PC-3 (cell line): ENCODE data around the gene GADL1. TPM values are rescaled to one million over a fixed set of nuclear protein-coding genes. Genes with fewer than 3 reads are reported as not detected.

Source experiments
- ATAC-seq: fragments of 200-7000 bp; cut with Tn5 transposase; 2 replicates; pipeline ENCODE4 v1.9.1; 2020; ENCODE audit warnings: mild to moderate bottlenecking, moderate library complexity
- BruUV-seq: library from RNA; stranded (reverse); fragments of 400-500 nt; replicated peaks from 2 replicates; lab custom pipeline; 2021; lab: Mats Ljungman, UMichigan
- CTCF ChIA-PET: fragments of 300-600 bp; sonication (Branson Sonifier 250); formaldehyde crosslinking; loops from one replicate; lab custom pipeline; 2022; ENCODE audit warnings: antibody characterized with exemption; lab: Charles Lee
- POLR2A ChIA-PET: fragments of 300-600 bp; sonication (Branson Sonifier 250); formaldehyde crosslinking; loops from one replicate; lab custom pipeline; 2022; ENCODE audit warnings: antibody characterized with exemption; ENCODE audit not compliant: unreplicated experiment; lab: Charles Lee
- DNase-seq: peaks from one replicate; pipeline ENCODE4 v3.0.0-alpha.2; 2015
- H2AFZ ChIP-seq: fragments of 300-600 bp; sonication (generic); 2 replicates; pipeline ENCODE4 v1.6.0; 2016; ENCODE audit warnings: antibody characterized with exemption, low read length
- H3F3A ChIP-seq: fragments of 300-600 bp; sonication (generic); one replicate; pipeline ENCODE4 v1.6.0; 2017; ENCODE audit warnings: antibody characterized with exemption, low read length, control low read depth, mild to moderate bottlenecking; ENCODE audit not compliant: unreplicated experiment
- H3K27ac ChIP-seq: fragments of 300-600 bp; sonication (generic); 2 replicates; pipeline ENCODE4 v1.5.1; 2016; ENCODE audit warnings: mild to moderate bottlenecking, low read length
- H3K27me3 ChIP-seq: fragments of 300-600 bp; sonication (generic); 2 replicates; pipeline ENCODE4 v1.6.1; 2016; ENCODE audit warnings: low read length, mixed read lengths
- H3K36me3 ChIP-seq: fragments of 300-600 bp; sonication (generic); 2 replicates; pipeline ENCODE4 v1.6.1; 2016; ENCODE audit warnings: low read depth, mixed run types, low read length, mixed read lengths
- H3K4me1 ChIP-seq: fragments of 300-600 bp; sonication (generic); 2 replicates; pipeline ENCODE4 v1.5.1; 2016; ENCODE audit warnings: low read length; ENCODE audit not compliant: insufficient read depth
- H3K4me2 ChIP-seq: fragments of 300-600 bp; sonication (generic); 2 replicates; pipeline ENCODE4 v1.6.0; 2016; ENCODE audit warnings: low read length
- H3K4me3 ChIP-seq: fragments of 300-600 bp; sonication (generic); 2 replicates; pipeline ENCODE4 v1.5.1; 2016; ENCODE audit warnings: mild to moderate bottlenecking, low read length, mixed read lengths
- H3K79me2 ChIP-seq: fragments of 300-600 bp; sonication (generic); 2 replicates; pipeline ENCODE4 v1.6.1; 2017; ENCODE audit warnings: low read length, mixed read lengths
- H3K9ac ChIP-seq: fragments of 300-600 bp; sonication (generic); 2 replicates; pipeline ENCODE4 v1.6.0; 2016; ENCODE audit warnings: mild to moderate bottlenecking, low read length
- H3K9me2 ChIP-seq: fragments of 300-600 bp; sonication (generic); replicated peaks from 2 replicates; pipeline ENCODE4 v1.6.1; 2016; ENCODE audit warnings: mixed run types, low read length, mixed read lengths
- H3K9me3 ChIP-seq: fragments of 300-600 bp; sonication (generic); 2 replicates; pipeline ENCODE4 v1.6.1; 2016; ENCODE audit warnings: low read length, mixed read lengths
- H4K20me1 ChIP-seq: fragments of 300-600 bp; sonication (generic); 2 replicates; pipeline ENCODE4 v1.6.1; 2016; ENCODE audit warnings: low read length, mixed read lengths
- CTCF ChIP-seq: fragments of 300-600 bp; sonication (generic); conservative IDR thresholded peaks from 2 replicates; pipeline ENCODE4 v1.5.1; 2017; ENCODE audit warnings: antibody characterized with exemption, low read depth, mild to moderate bottlenecking, low read length
- EZH2 ChIP-seq: fragments of 300-600 bp; sonication (generic); IDR thresholded peaks from one replicate; pipeline ENCODE4 v1.6.1; 2017; ENCODE audit warnings: antibody characterized with exemption, mild to moderate bottlenecking, low read length; ENCODE audit not compliant: unreplicated experiment
- EZH2phosphoT487 ChIP-seq: fragments of 300-600 bp; sonication (generic); IDR thresholded peaks from 2 replicates; pipeline ENCODE4 v1.6.1; 2018; ENCODE audit warnings: mild to moderate bottlenecking, antibody characterized with exemption, low read length, borderline replicate concordance
- intact Hi-C: fragments of 100-400 bp; cut with micrococcal nuclease; formaldehyde crosslinking; loops from 2 replicates; pipeline ENCODE4 v1.9.0; 2023
- total RNA-seq: library from RNA; depleted of rRNA; stranded (reverse); fragments of >200 nt; gene quantifications from 2 replicates; pipeline ENCODE4 v1.2.3, GENCODE V29; 2014

GADL1 gene
- total RNA-seq, 1 experiment from 2014 or later: not detected

DNA sequence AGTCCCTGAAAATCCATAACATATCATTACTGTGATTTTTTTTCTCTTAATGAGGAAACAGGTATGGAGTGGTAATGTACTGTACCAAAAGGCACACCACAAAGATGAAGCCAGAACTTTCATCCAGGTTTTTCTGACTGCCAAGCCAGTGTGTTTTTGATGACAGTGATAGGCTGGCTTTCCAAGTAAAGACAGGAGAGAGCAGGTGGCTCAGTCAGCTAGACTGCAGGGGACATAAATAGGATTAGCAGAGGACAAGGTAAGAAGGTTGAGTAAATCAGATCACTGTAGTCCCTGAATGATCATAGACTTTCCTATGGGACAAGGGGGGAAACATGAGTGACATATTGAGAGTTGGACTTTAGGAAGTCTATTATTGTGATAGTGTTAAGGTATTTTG, 127.9 kb downstream of the GADL1 start:
- ChIA-PET POLR2A (no interaction called here), CTCF (interaction anchor here (0.6 kb wide), 1 partner anchor 975 kb away, joined by 3 read pairs; no protein-coding TSS in a partner anchor)
- Histone ChIP-seq H3K27ac (no peak overlapping the region), H2AFZ (no peak overlapping the region), H3K4me2 (no peak overlapping the region), H3K4me3 (no peak overlapping the region), H3K27me3 (no peaks in the 10 kb centered on the region), H3K36me3 (no peaks in the 10 kb centered on the region), H3K9ac (no peak overlapping the region), H3F3A (no peaks in the 10 kb centered on the region), H4K20me1 (no peaks in the 10 kb centered on the region), H3K4me1 (peaks cover 27% of the 10 kb centered on the region), H3K9me2 (no peaks in the 10 kb centered on the region), H3K9me3 (no peaks in the 10 kb centered on the region), H3K79me2 (no peaks in the 10 kb centered on the region)
- no TSS peak for BruUV-seq
- no peak for DNase-seq
- intact Hi-C loops: no loop called here
- no peak for TF ChIP-seq EZH2
- TF ChIP-seq CTCF: no peak
- TF ChIP-seq EZH2phosphoT487: no peak
- no peak for ATAC-seq

GRCh38 chr3:30764891-30765290, 129.6 kb downstream of the GADL1 start:
- Histone ChIP-seq H3K9me2 (no peaks in the 10 kb centered on the region), H3F3A (no peaks in the 10 kb centered on the region), H4K20me1 (no peaks in the 10 kb centered on the region), H3K79me2 (no peaks in the 10 kb centered on the region), H3K9me3 (no peaks in the 10 kb centered on the region), H3K36me3 (no peaks in the 10 kb centered on the region), H3K4me3 (no peak overlapping the region), H3K4me1 (peaks cover 14% of the 10 kb centered on the region), H3K27me3 (no peaks in the 10 kb centered on the region), H2AFZ (no peak overlapping the region), H3K4me2 (no peak overlapping the region), H3K9ac (no peak overlapping the region), H3K27ac (no peak overlapping the region)
- BruUV-seq: no TSS peak
- ATAC-seq (no peak), DNase-seq (no peak)
- TF ChIP-seq EZH2 (no peak), CTCF (no peak), EZH2phosphoT487 (no peak)
- POLR2A ChIA-PET: no interaction called here
- intact Hi-C loops: no loop called here
- CTCF ChIA-PET: no interaction called here

GRCh38 chr3:30764281-30764680, 130.2 kb downstream of the GADL1 start:
- no peak for TF ChIP-seq CTCF
- TF ChIP-seq EZH2phosphoT487: no peak
- TF ChIP-seq EZH2: no peak
- intact Hi-C loops: no loop called here
- Histone ChIP-seq H3K4me1 (peaks cover 9% of the 10 kb centered on the region), H3K9me2 (no peaks in the 10 kb centered on the region), H2AFZ (no peak overlapping the region), H3K4me2 (no peak overlapping the region), H3K36me3 (no peaks in the 10 kb centered on the region), H3K27ac (no peak overlapping the region), H3K27me3 (no peaks in the 10 kb centered on the region), H3K79me2 (no peaks in the 10 kb centered on the region), H3K4me3 (no peak overlapping the region), H3K9ac (no peak overlapping the region), H4K20me1 (no peaks in the 10 kb centered on the region), H3F3A (no peaks in the 10 kb centered on the region), H3K9me3 (no peaks in the 10 kb centered on the region)
- no peak for DNase-seq
- no peak for ATAC-seq
- POLR2A ChIA-PET: no interaction called here
- BruUV-seq: no TSS peak
- CTCF ChIA-PET: no interaction called here
